ENCODE results near the gene UPK3B. TPM values are rescaled to one million over a fixed set of nuclear protein-coding genes. Genes with fewer than 3 reads are reported as not detected.
"Not testable (repeated sequence)": the region's sequence is repeated elsewhere in the genome, so short reads cannot be mapped to it uniquely, and the experiment has no call there.

Gene UPK3B
- total and polyA plus RNA-seq, 10 of the 15 experiments (the other 5 are each of a cell fraction or from before 2014, with no cell fraction given), result 0.16 to 0.72 (median 0.27) TPM; not detected in 5

DNA sequence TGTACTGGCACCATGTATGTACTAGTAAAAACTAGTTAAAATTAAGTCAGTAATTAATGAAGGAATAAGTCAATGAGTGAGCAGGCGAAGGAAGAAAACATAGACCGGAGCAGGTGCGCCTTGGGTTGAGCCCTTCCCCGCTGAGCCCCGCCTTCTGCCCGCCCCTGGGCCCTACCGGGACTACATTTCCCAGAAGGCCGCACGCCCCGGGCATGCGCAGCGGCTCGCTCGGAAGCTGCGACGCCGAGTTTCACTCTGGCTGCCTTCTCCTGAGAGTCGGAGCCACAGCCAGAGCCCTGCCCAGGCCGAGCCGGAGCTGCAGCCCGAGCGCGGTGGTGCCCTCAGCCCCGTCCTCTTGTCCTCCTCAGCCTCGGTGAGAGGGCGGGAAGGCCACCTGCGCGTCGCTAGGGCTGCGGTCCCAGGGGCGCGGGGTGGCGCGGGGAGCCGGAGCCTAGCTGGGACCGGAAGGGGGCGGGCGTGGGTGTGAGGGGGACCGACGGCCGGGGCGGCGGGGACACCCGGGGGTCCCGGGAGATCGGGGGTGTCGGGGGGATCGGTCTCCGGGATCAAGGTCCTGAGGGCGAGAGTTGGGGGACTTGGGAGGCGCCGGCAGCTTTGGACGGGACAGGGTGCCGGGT lies 48.8 kb upstream of the UPK3B start, which contains the start of gene DTX2:
DTX2 (plus strand) TSS at position 246 of the 638 bp plus-strand sequence. CDS start 18,801 bp downstream, outside the sequence.
- ATAC-seq, result peak; percentile 93
- H2AFZ ChIP-seq (ENCODE audit: control insufficient read depth, low read depth, low read length); H3K9ac ChIP-seq (ENCODE audit: control insufficient read depth, insufficient read depth, low read length); H3K36me3 ChIP-seq (ENCODE audit: control insufficient read depth in 2 of 2, insufficient read depth in 2 of 2, low read length in 1 of 2); H3K4me1 ChIP-seq (ENCODE audit: control insufficient read depth, insufficient read depth, low read length); CTCF ChIA-PET; RAD21 ChIA-PET (ENCODE audit: unreplicated experiment); in situ Hi-C loops (cut with MboI); H3K27ac ChIP-seq (ENCODE audit: control insufficient read depth, insufficient read depth); BruUV-seq (replicated peaks); H3K4me2 ChIP-seq (ENCODE audit: control insufficient read depth, insufficient read depth); intact Hi-C loops (cut with micrococcal nuclease; ENCODE audit: unreplicated experiment); H4K20me1 ChIP-seq (ENCODE audit: control insufficient read depth, insufficient read depth); H3K9me3 ChIP-seq (replicated peaks; ENCODE audit: control insufficient read depth, insufficient read depth, low read length); H3K27me3 ChIP-seq (replicated peaks in 1 of 2; ENCODE audit: control insufficient read depth in 2 of 2, insufficient read depth in 2 of 2, low read length in 1 of 2); SMC1A ChIA-PET (ENCODE audit: uncharacterized antibody, unreplicated experiment); POLR2A ChIA-PET; DNase-seq (ENCODE audit: low read depth, low spot score); H3K79me2 ChIP-seq (ENCODE audit: control insufficient read depth, insufficient read depth, low read length): not testable (repeated sequence)
- WGBS (ENCODE audit: insufficient coverage, insufficient replicate concordance, low lambda C conversion rate, missing lambda C conversion rate), result no CpG with 5 or more reads among the region's 54 CpGs
- 0 out of 2 replicates have a peak within 1 kb of the TSS, but pooled peaks have one; percentile 44 for H3K4me3 ChIP-seq
- peak; percentile 90 for FAIRE-seq
- TF ChIP-seq EGR1 (IDR thresholded peaks at IDR 0.05; ENCODE audit: borderline replicate concordance in 1 of 2, low read depth in 2 of 2, low read length in 2 of 2), result 0 out of 3 replicates have a peak, but pooled peaks of 1 of the 2 experiments have one; percentile 19

DNA sequence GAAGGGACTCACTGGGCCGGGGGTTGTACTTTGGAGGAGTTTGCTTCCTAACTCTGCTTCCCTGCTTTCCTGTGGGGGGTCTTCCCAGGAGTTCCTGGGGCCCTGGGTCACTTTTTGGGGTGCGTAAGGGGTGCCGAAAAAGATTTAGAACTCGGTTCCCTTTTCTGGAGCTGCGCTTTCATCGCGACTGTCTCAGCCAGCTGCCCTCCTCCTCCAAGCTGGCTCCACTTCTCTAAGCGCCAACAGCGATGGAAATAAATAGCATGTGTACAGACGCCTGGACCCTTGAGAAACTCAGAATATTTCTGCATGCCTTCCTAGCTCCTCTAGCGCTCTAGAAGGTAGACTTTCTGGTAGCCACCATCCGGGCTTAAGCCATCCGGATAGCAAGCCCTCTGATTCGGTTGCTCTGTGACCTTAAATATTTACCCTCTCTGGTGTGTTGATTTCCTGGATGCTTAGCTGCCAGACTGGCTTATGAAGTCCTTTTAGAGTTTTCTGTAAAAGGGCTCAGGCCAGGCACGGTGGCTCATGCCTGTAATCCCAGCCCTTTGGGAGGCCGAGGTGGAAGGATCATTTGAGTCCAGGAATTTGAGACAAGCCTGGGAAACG lies 48.0 kb upstream of the UPK3B start:
- DNase-seq (ENCODE audit: low read depth, low spot score); POLR2A ChIA-PET; intact Hi-C loops (cut with micrococcal nuclease; ENCODE audit: unreplicated experiment); H3K79me2 ChIP-seq (ENCODE audit: control insufficient read depth, insufficient read depth, low read length); RAD21 ChIA-PET (ENCODE audit: unreplicated experiment); H3K9ac ChIP-seq (ENCODE audit: control insufficient read depth, insufficient read depth, low read length); H3K4me3 ChIP-seq; H3K27ac ChIP-seq (ENCODE audit: control insufficient read depth, insufficient read depth); CTCF ChIA-PET; H3K4me2 ChIP-seq (ENCODE audit: control insufficient read depth, insufficient read depth); in situ Hi-C loops (cut with MboI); FAIRE-seq; H4K20me1 ChIP-seq (ENCODE audit: control insufficient read depth, insufficient read depth); H3K4me1 ChIP-seq (ENCODE audit: control insufficient read depth, insufficient read depth, low read length); SMC1A ChIA-PET (ENCODE audit: uncharacterized antibody, unreplicated experiment); H3K36me3 ChIP-seq (ENCODE audit: control insufficient read depth in 2 of 2, insufficient read depth in 2 of 2, low read length in 1 of 2); H3K9me3 ChIP-seq (replicated peaks; ENCODE audit: control insufficient read depth, insufficient read depth, low read length); H3K27me3 ChIP-seq (replicated peaks in 1 of 2; ENCODE audit: control insufficient read depth in 2 of 2, insufficient read depth in 2 of 2, low read length in 1 of 2); H2AFZ ChIP-seq (ENCODE audit: control insufficient read depth, low read depth, low read length): not testable (repeated sequence)
- WGBS (ENCODE audit: insufficient coverage, insufficient replicate concordance, low lambda C conversion rate, missing lambda C conversion rate), result no CpG with 5 or more reads among the region's 17 CpGs
- ATAC-seq, result peak; percentile 38
- BruUV-seq (replicated peaks), result TSS peak; percentile 78

DNA sequence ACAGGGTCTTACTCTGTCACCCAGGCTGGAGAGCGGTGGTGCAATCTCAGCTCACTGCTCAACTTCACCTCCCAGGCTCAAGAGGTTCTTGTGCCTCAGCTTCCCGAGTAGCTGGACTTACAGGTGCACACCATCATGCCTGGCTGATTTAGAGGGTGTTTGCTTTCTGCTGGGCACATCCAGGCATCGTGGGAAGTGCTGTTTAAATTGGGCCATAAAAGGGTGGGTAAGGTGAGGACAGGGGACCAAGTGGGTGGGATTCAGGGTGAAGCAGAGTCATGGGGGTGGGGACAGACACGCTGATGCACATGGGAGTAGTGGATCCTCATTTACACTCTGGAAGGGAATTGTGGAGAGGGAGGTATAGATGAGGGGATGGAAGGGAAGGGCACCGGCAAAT lies 45.4 kb upstream of the UPK3B start:
- H3K27me3 ChIP-seq (replicated peaks in 1 of 2; ENCODE audit: control insufficient read depth in 2 of 2, insufficient read depth in 2 of 2, low read length in 1 of 2); H3K9me3 ChIP-seq (replicated peaks; ENCODE audit: control insufficient read depth, insufficient read depth, low read length); SMC1A ChIA-PET (ENCODE audit: uncharacterized antibody, unreplicated experiment); H4K20me1 ChIP-seq (ENCODE audit: control insufficient read depth, insufficient read depth); H3K9ac ChIP-seq (ENCODE audit: control insufficient read depth, insufficient read depth, low read length); intact Hi-C loops (cut with micrococcal nuclease; ENCODE audit: unreplicated experiment); ATAC-seq; H3K79me2 ChIP-seq (ENCODE audit: control insufficient read depth, insufficient read depth, low read length); in situ Hi-C loops (cut with MboI); H2AFZ ChIP-seq (ENCODE audit: control insufficient read depth, low read depth, low read length); FAIRE-seq; H3K4me1 ChIP-seq (ENCODE audit: control insufficient read depth, insufficient read depth, low read length); H3K36me3 ChIP-seq (ENCODE audit: control insufficient read depth in 2 of 2, insufficient read depth in 2 of 2, low read length in 1 of 2); CTCF ChIA-PET; BruUV-seq (replicated peaks); POLR2A ChIA-PET; DNase-seq (ENCODE audit: low read depth, low spot score); RAD21 ChIA-PET (ENCODE audit: unreplicated experiment): not testable (repeated sequence)
- 53% methylated on average over 4 of the region's 5 CpGs for WGBS (ENCODE audit: insufficient coverage, insufficient replicate concordance, low lambda C conversion rate, missing lambda C conversion rate)
- Histone ChIP-seq H3K4me3 (peak overlapping the region; percentile 44; the same call in 1 of the 2 replicates), H3K4me2 (ENCODE audit: control insufficient read depth, insufficient read depth) (0 out of 2 replicates have a peak overlapping the region, but pooled peaks have one; percentile 42), H3K27ac (ENCODE audit: control insufficient read depth, insufficient read depth) (0 out of 2 replicates have a peak overlapping the region, but pooled peaks have one; percentile 33)

DNA sequence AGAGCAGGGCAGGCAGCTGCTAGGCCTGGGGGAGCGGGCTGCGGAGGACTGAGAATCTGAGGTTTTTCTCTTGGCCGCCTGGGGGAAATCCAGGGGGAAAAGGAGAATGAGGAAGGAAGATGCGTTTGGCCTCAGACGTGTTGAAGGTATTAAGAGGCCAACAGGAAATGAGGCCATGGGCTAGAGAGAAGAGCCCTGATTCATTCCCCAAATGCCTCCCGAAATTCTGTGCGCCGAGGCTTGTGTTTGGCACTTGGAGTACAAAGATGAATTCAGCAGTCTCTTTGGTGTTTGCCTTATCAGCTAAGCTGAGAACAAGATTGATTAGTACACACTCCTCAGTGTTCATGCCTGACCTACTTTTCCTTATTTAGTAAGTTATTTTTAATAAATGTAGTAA lies 44.4 kb upstream of the UPK3B start:
- DNase-seq (ENCODE audit: low read depth, low spot score); H3K4me2 ChIP-seq (ENCODE audit: control insufficient read depth, insufficient read depth); H3K79me2 ChIP-seq (ENCODE audit: control insufficient read depth, insufficient read depth, low read length); H4K20me1 ChIP-seq (ENCODE audit: control insufficient read depth, insufficient read depth); H3K4me3 ChIP-seq; H3K27ac ChIP-seq (ENCODE audit: control insufficient read depth, insufficient read depth); H3K36me3 ChIP-seq (ENCODE audit: control insufficient read depth in 2 of 2, insufficient read depth in 2 of 2, low read length in 1 of 2); BruUV-seq (replicated peaks); POLR2A ChIA-PET; intact Hi-C loops (cut with micrococcal nuclease; ENCODE audit: unreplicated experiment); CTCF ChIA-PET; H3K9me3 ChIP-seq (replicated peaks; ENCODE audit: control insufficient read depth, insufficient read depth, low read length); H2AFZ ChIP-seq (ENCODE audit: control insufficient read depth, low read depth, low read length); H3K27me3 ChIP-seq (replicated peaks in 1 of 2; ENCODE audit: control insufficient read depth in 2 of 2, insufficient read depth in 2 of 2, low read length in 1 of 2); SMC1A ChIA-PET (ENCODE audit: uncharacterized antibody, unreplicated experiment); H3K4me1 ChIP-seq (ENCODE audit: control insufficient read depth, insufficient read depth, low read length); RAD21 ChIA-PET (ENCODE audit: unreplicated experiment); in situ Hi-C loops (cut with MboI); H3K9ac ChIP-seq (ENCODE audit: control insufficient read depth, insufficient read depth, low read length): not testable (repeated sequence)
- no CpG with 5 or more reads among the region's 8 CpGs for WGBS (ENCODE audit: insufficient coverage, insufficient replicate concordance, low lambda C conversion rate, missing lambda C conversion rate)
- ATAC-seq, result peak; percentile 6
- FAIRE-seq, result peak; percentile 27

Data from GM12878 (cell line).